A673 (cell line): ENCODE measurements around the gene TECR.

Experiments
- EZH2 ChIP-seq: fragments of 200-600 bp; sonication (generic); IDR thresholded peaks from 2 replicates; pipeline ENCODE4 v1.6.1; 2017; ENCODE audit warnings: borderline replicate concordance, low read depth, mild to moderate bottlenecking, mixed read lengths, antibody characterized with exemption, low read length; ENCODE audit not compliant: poor library complexity, severe bottlenecking
- TF ChIP-seq, protein P1 (sequence below): fragments of 300-800, 200-600 bp; sonication (generic); conservative IDR thresholded peaks from 2 replicates; pipeline ENCODE4 v1.5.1; 2017; ENCODE audit warnings: low read depth, mild to moderate bottlenecking, antibody characterized with exemption, low read length, moderate library complexity, mixed read lengths

DNA sequence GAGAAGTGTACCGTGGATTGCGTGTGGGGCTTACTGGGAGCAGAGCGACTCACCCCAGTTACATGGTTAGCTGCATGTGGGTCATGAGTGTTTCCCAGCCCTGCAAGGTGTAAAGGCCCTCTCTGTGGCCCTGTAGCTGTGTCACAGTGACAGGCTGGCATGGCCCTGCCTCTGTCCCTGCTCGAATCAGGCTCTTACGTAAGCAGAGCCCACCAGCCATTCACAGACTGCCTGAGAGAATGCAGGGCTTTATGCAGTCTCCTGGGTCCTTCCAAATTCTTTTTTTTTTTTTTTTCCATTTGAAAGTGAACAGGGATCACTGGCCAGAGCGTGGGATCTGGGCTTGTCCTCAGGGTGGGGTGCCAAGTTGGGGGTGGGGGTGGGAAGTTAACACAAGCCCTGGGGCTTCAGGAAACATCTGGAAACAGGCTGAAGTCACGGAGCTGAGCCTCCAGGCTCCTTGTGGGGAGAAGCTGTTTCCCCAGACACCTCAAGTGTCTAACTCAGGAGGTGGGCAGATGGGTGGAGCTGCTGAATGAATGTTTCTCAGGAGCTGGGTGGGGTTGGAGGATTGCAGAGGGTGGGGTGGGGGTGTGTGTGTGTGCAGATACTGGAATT, 13.4 kb downstream of the TECR start:
- no peak for TF ChIP-seq EZH2
- TF ChIP-seq, protein P1, sequence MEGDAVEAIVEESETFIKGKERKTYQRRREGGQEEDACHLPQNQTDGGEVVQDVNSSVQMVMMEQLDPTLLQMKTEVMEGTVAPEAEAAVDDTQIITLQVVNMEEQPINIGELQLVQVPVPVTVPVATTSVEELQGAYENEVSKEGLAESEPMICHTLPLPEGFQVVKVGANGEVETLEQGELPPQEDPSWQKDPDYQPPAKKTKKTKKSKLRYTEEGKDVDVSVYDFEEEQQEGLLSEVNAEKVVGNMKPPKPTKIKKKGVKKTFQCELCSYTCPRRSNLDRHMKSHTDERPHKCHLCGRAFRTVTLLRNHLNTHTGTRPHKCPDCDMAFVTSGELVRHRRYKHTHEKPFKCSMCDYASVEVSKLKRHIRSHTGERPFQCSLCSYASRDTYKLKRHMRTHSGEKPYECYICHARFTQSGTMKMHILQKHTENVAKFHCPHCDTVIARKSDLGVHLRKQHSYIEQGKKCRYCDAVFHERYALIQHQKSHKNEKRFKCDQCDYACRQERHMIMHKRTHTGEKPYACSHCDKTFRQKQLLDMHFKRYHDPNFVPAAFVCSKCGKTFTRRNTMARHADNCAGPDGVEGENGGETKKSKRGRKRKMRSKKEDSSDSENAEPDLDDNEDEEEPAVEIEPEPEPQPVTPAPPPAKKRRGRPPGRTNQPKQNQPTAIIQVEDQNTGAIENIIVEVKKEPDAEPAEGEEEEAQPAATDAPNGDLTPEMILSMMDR, result no peak
